Upper lobe of left lung (tissue), 4 donors: ENCODE results near the gene MCCD1.
A peak's percentile ranks its signal among the peaks of the same experiment; 100 is the strongest.

Source experiments
- EP300 ChIP-seq, 4 donors: sonication (generic); formaldehyde crosslinking; IDR thresholded peaks; one replicate each; pipeline ENCODE4 v1.5.1; 2017; ENCODE audit warnings: antibody characterized with exemption in 4 of 4, control low read depth in 2 of 4
- POLR2A ChIP-seq, 4 donors: fragments of 450-650 bp; IDR thresholded peaks; one replicate each; pipeline ENCODE4 v1.5.1; 2016 to 2017; ENCODE audit warnings: antibody characterized with exemption in 4 of 4, mild to moderate bottlenecking in 2 of 4
- POLR2AphosphoS5 ChIP-seq, 2 donors: sonication (generic); formaldehyde crosslinking; IDR thresholded peaks; one replicate each; pipeline ENCODE4 v1.5.1; 2017; ENCODE audit warnings: antibody characterized with exemption in 2 of 2
- TF ChIP-seq, protein P1 (sequence below), 6 experiments: fragments of 450-650 bp in 4 of 6; fragments of 200-600 bp in 2 of 6; sonication (generic) in 2 of 6; IDR thresholded peaks; one replicate each; pipeline ENCODE4 v1.5.1; 2016 to 2019; ENCODE audit warnings: antibody characterized with exemption in 6 of 6

DNA sequence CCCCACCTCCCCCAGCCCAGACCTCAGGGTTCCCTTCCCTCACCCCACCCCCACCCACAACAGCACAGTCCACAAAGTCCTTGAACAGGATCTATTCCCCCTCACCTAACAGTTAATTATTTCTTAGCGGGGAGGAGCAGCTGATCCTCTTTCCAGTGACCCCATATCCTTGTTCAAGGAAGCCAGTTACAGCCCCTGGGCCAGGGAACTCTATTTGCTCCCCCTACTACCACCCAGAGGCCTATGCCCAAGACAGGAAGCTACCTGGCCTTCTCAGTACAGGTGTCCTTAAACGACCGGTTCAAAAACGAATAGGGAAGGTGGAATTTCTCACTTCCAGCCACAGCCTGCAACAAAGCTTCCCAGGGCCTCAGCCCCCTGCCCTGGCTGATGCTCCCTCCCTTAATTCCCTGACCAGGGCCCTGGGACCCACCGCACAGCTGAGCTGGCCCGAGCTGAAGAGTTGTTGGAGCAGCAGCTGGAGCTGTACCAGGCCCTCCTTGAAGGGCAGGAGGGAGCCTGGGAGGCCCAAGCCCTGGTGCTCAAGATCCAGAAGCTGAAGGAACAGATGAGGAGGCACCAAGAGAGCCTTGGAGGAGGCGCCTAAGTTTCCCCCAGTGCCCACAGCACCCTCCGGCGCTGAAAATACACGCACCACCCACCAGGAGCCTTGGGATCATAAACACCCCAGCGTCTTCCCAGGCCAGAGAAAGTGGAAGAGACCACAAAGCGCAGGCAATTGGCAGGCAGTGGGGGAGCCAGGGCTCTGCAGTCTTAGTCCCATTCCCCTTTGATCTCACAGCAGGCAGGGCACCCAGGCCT is 778 bp downstream of the MCCD1 start:
- TF ChIP-seq, protein P1, sequence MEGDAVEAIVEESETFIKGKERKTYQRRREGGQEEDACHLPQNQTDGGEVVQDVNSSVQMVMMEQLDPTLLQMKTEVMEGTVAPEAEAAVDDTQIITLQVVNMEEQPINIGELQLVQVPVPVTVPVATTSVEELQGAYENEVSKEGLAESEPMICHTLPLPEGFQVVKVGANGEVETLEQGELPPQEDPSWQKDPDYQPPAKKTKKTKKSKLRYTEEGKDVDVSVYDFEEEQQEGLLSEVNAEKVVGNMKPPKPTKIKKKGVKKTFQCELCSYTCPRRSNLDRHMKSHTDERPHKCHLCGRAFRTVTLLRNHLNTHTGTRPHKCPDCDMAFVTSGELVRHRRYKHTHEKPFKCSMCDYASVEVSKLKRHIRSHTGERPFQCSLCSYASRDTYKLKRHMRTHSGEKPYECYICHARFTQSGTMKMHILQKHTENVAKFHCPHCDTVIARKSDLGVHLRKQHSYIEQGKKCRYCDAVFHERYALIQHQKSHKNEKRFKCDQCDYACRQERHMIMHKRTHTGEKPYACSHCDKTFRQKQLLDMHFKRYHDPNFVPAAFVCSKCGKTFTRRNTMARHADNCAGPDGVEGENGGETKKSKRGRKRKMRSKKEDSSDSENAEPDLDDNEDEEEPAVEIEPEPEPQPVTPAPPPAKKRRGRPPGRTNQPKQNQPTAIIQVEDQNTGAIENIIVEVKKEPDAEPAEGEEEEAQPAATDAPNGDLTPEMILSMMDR (IDR thresholded peaks at IDR 0.05) = no peak
- peak in 1 of 4 donors; percentile 7 for TF ChIP-seq POLR2A (IDR thresholded peaks at IDR 0.05)
- TF ChIP-seq POLR2AphosphoS5 (IDR thresholded peaks at IDR 0.05) = no peak
- TF ChIP-seq EP300 (IDR thresholded peaks at IDR 0.05) = no peak
